ENCODE data around the gene NIPAL1. TPM values are rescaled to one million over a fixed set of nuclear protein-coding genes. Genes with fewer than 3 reads are reported as not detected.

Gene NIPAL1
- total RNA-seq, 6 donors from 2014 or later: under 0.01 to 8.9 (median 2.9) TPM

DNA sequence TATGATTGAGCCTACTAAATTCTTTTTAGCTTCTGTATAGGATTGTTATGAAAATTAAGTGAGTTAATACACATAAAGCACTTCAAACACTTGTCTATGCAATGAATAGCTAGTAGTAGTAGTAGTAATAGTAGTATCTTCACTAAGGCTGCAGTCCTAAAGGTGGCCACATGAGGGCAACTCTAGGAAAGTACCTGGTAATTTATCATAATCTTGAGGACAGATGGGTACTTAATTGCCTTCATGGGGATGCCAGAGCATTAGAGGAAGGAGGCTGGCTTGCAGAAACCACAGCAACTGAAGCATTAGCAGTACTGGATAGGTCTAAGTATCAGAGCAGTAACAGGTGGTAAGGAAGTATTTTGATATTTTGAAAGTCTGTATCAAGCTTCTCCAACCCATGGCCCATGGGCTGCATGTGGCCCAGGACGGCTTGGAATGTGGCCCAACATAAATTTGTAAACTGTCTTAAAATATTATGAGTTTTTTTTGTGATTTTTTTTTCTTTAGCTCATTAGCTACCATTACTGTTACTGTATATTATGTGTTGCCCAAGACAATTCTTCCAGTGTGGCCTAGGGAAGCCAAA, 17.3 kb downstream of the NIPAL1 start:
- Histone ChIP-seq H3K4me1 (no peaks in the 10 kb centered on the region), H3K27me3 (no peaks in the 10 kb centered on the region), H3K27ac (no peak overlapping the region), H3K36me3 (no peaks in the 10 kb centered on the region), H3K4me3 (no peak overlapping the region), H3K9me3 (no peaks in the 10 kb centered on the region)
- no peak for TF ChIP-seq EP300 (IDR thresholded peaks at IDR 0.05)
- no peak for TF ChIP-seq POLR2AphosphoS5 (IDR thresholded peaks at IDR 0.05)
- TF ChIP-seq, protein P1, sequence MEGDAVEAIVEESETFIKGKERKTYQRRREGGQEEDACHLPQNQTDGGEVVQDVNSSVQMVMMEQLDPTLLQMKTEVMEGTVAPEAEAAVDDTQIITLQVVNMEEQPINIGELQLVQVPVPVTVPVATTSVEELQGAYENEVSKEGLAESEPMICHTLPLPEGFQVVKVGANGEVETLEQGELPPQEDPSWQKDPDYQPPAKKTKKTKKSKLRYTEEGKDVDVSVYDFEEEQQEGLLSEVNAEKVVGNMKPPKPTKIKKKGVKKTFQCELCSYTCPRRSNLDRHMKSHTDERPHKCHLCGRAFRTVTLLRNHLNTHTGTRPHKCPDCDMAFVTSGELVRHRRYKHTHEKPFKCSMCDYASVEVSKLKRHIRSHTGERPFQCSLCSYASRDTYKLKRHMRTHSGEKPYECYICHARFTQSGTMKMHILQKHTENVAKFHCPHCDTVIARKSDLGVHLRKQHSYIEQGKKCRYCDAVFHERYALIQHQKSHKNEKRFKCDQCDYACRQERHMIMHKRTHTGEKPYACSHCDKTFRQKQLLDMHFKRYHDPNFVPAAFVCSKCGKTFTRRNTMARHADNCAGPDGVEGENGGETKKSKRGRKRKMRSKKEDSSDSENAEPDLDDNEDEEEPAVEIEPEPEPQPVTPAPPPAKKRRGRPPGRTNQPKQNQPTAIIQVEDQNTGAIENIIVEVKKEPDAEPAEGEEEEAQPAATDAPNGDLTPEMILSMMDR (IDR thresholded peaks at IDR 0.05): peak in 4 of 6 experiments; percentile 32 to 56 (median 38)
- ATAC-seq (ENCODE audit: low FRiP score in 2 of 2) (peak in 1 of 2 donors; percentile 57), DNase-seq (no peak)
- 85 to 94% methylated on average over 1 of the region's 1 CpG for WGBS, 2 donors

DNA sequence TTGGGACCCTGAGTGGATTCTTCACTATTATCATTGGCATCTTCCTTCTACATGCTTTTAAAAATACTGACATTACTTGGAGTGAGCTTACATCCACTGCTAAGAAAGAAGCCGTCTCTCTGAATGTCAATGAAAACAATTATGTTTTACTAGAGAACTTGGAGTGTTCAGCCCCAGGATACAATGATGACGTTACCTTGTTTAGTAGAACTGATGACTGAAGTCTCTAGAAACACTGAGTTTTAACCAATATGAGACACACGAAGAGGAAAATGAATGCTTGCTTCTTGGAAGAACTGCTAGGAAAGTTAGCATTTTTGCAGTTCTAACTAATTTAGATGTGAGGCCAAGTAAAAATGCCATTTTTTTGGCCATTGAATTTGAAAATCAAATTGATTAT, 19.4 kb downstream of the NIPAL1 start:
- H3K27ac ChIP-seq: no peak overlapping the region
- H3K4me1 ChIP-seq: no peaks in the 10 kb centered on the region
- no peak for ATAC-seq (ENCODE audit: low FRiP score in 2 of 2)
- no peak for DNase-seq
- 90 to 95% methylated on average over 3 of the region's 3 CpGs for WGBS, 2 donors
- H3K36me3 ChIP-seq: no peaks in the 10 kb centered on the region
- H3K9me3 ChIP-seq: no peaks in the 10 kb centered on the region
- H3K27me3 ChIP-seq: no peaks in the 10 kb centered on the region
- H3K4me3 ChIP-seq: no peak overlapping the region
- TF ChIP-seq, protein P1 (IDR thresholded peaks at IDR 0.05): no peak
- TF ChIP-seq POLR2AphosphoS5 (IDR thresholded peaks at IDR 0.05): no peak
- TF ChIP-seq EP300 (IDR thresholded peaks at IDR 0.05): no peak
- TF ChIP-seq POLR2A (IDR thresholded peaks at IDR 0.05): no peak

DNA sequence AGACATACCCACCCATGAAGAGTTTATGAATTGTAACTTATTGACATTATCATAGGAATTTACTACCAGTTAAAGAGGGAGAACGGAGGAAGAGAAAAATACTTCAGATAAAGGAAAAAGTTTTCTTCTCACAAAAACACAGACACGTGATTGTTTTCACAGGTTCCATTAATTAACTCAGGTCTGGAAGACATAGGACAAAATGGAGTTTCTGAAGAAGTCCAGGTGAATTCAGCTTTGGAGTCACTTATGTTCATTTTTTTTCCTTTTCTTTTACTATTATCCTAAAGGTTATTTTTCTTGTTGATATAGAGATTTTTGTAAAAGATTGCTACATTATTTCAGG, 20.5 kb downstream of the NIPAL1 start:
- Histone ChIP-seq H3K9me3 (no peaks in the 10 kb centered on the region), H3K27ac (no peak overlapping the region), H3K4me3 (no peak overlapping the region), H3K36me3 (no peaks in the 10 kb centered on the region), H3K27me3 (no peaks in the 10 kb centered on the region), H3K4me1 (no peaks in the 10 kb centered on the region)
- 68 to 71% methylated on average over 2 of the region's 2 CpGs for WGBS, 2 donors
- no peak for DNase-seq
- TF ChIP-seq, protein P1 (IDR thresholded peaks at IDR 0.05): no peak
- no peak for TF ChIP-seq POLR2A (IDR thresholded peaks at IDR 0.05)
- TF ChIP-seq POLR2AphosphoS5 (IDR thresholded peaks at IDR 0.05): no peak
- no peak for TF ChIP-seq EP300 (IDR thresholded peaks at IDR 0.05)
- ATAC-seq (ENCODE audit: low FRiP score in 2 of 2): no peak

DNA sequence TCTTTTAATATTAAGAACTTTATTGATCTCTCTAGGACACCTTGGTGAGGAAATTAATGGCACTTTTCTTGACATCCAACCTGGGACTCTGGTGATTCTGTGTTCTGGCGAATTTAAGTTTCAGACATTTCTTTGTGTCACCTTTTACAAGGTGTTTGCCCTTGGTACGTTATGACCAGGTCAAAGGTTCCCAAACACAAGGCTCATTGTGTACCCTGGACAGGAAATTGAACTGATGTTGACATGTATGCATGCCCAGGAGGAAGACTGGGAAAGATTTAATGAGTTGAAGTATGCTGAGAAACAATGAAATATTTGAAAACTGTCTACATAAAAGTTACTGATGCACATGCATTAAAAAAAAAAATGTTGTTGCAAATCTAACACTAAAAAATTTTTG, 22.1 kb downstream of the NIPAL1 start:
- Histone ChIP-seq H3K27me3 (no peaks in the 10 kb centered on the region), H3K4me1 (no peaks in the 10 kb centered on the region), H3K27ac (no peak overlapping the region), H3K36me3 (no peaks in the 10 kb centered on the region), H3K4me3 (no peak overlapping the region), H3K9me3 (no peaks in the 10 kb centered on the region)
- WGBS, 2 donors: 18 to 22% methylated on average over 2 of the region's 2 CpGs
- DNase-seq (no peak), ATAC-seq (ENCODE audit: low FRiP score in 2 of 2) (no peak)
- TF ChIP-seq POLR2A (IDR thresholded peaks at IDR 0.05) (no peak), EP300 (IDR thresholded peaks at IDR 0.05) (no peak), POLR2AphosphoS5 (IDR thresholded peaks at IDR 0.05) (no peak)
- TF ChIP-seq, protein P1 (IDR thresholded peaks at IDR 0.05): no peak

DNA sequence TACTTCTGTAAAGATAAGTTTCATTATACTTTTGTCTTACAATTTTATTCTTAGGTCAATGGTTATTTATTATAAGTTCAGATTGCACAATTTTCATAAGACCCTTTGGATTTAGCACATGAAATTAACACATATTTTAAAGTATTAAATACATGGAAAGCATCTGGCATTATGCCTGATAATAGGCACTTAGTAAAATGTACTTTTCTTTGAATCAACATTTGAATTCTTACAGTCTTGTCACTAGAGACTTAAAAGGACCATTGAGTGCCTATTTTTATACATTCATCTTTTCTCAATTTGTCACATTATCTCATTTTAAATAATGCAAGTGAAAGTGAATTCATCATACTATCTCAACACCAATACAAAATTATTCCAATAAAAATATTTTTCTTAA, 23.0 kb downstream of the NIPAL1 start:
- DNase-seq: no peak

More for the DNA sequence above, 23.0 kb downstream of the NIPAL1 start:
- Histone ChIP-seq H3K27me3 (no peaks in the 10 kb centered on the region), H3K4me1 (no peaks in the 10 kb centered on the region), H3K4me3 (no peak overlapping the region), H3K36me3 (no peaks in the 10 kb centered on the region), H3K9me3 (no peaks in the 10 kb centered on the region), H3K27ac (no peak overlapping the region)
- ATAC-seq (ENCODE audit: low FRiP score in 2 of 2): no peak
- TF ChIP-seq EP300 (IDR thresholded peaks at IDR 0.05) (no peak), POLR2A (IDR thresholded peaks at IDR 0.05) (no peak), POLR2AphosphoS5 (IDR thresholded peaks at IDR 0.05) (no peak)
- TF ChIP-seq, protein P1 (IDR thresholded peaks at IDR 0.05): no peak
